K562 (cell line): ENCODE results near the gene PIGX. TPM values are rescaled to one million over a fixed set of nuclear protein-coding genes. Genes with fewer than 3 reads are reported as not detected.

Source experiments
- CUX1 ChIP-seq: fragments of 200-800 bp; sonication (Bioruptor generic); IDR thresholded peaks from 2 replicates; pipeline ENCODE4 v1.6.1; 2016; ENCODE audit warnings: missing genetic modification characterization, missing compliant biosample characterization
- E2F3 ChIP-seq: fragments of 250-450 bp; sonication (Bioruptor Pico); IDR thresholded peaks from 2 replicates; pipeline ENCODE4 v1.4.0; 2020; ENCODE audit warnings: mild to moderate bottlenecking
- ELF2 ChIP-seq: fragments of 250-450 bp; sonication (Bioruptor Pico); IDR thresholded peaks from 2 replicates; pipeline ENCODE4 v1.5.0; 2021; ENCODE audit warnings: mild to moderate bottlenecking
- FOXA1 ChIP-seq: fragments of 450-650 bp; IDR thresholded peaks from 2 replicates; pipeline ENCODE4 v1.6.1; 2016; ENCODE audit warnings: mild to moderate bottlenecking, borderline replicate concordance
- HCFC1 ChIP-seq: IDR thresholded peaks from 2 replicates; pipeline ENCODE4 v1.6.1; 2012; ENCODE audit warnings: low read depth, low read length, improper control_type of control experiment
- ID3 ChIP-seq, 2 experiments: fragments of 250-450 bp in 1 of 2; fragments of 450-650 bp in 1 of 2; sonication (Bioruptor Pico) in 1 of 2; IDR thresholded peaks; 2 replicates each; pipeline versions ENCODE4 v1.6.1 to v1.8.0; 2016 to 2021; ENCODE audit warnings: mild to moderate bottlenecking in 2 of 2, moderate library complexity in 2 of 2, missing compliant biosample characterization in 1 of 2, missing genetic modification characterization in 1 of 2
- MXD1 ChIP-seq: fragments of 250-450 bp; sonication (Bioruptor Pico); IDR thresholded peaks from 2 replicates; pipeline ENCODE4 v1.8.0; 2021; ENCODE audit warnings: borderline replicate concordance, mild to moderate bottlenecking, moderate library complexity; ENCODE audit not compliant: poor library complexity, severe bottlenecking
- MYBL2 ChIP-seq, 2 experiments: fragments of 450-650 bp in 1 of 2; sonication (generic) in 1 of 2; formaldehyde crosslinking in 1 of 2; IDR thresholded peaks; 2 replicates each; pipeline versions ENCODE4 v1.6.1 to v1.8.1; 2017 to 2022; ENCODE audit warnings: borderline replicate concordance in 1 of 2, inconsistent platforms in 1 of 2, low read depth in 1 of 2, mild to moderate bottlenecking in 1 of 2, missing genetic modification reagents in 1 of 2, moderate library complexity in 1 of 2
- POLR2A ChIP-seq: fragments of 450-650 bp; conservative IDR thresholded peaks from 2 replicates; pipeline ENCODE4 v1.6.1; 2016
- PTBP1 ChIP-seq: fragments of 200-400 bp; formaldehyde crosslinking; IDR thresholded peaks from 2 replicates; pipeline ENCODE4 v1.6.1; 2017; ENCODE audit warnings: low read depth, low read length
- RBM22 ChIP-seq: fragments of 200-400 bp; formaldehyde crosslinking; IDR thresholded peaks from 2 replicates; pipeline ENCODE4 v1.6.1; 2018; ENCODE audit warnings: low read length, low read depth; ENCODE audit not compliant: poor library complexity, severe bottlenecking
- RCOR1 ChIP-seq, 2 experiments: IDR thresholded peaks; 2 replicates each; pipeline ENCODE4 v1.6.1; 2012; ENCODE audit warnings: low read depth in 2 of 2, low read length in 2 of 2, borderline replicate concordance in 1 of 2, improper control_type of control experiment in 1 of 2
- TAF1 ChIP-seq: IDR thresholded peaks from 2 replicates; pipeline ENCODE4 v1.6.1; 2011; ENCODE audit warnings: mild to moderate bottlenecking, low read length, moderate library complexity; ENCODE audit not compliant: insufficient read depth, control insufficient read depth, severe bottlenecking; ENCODE audit errors: extremely low read depth
- ZBTB43 ChIP-seq: sonication (generic); formaldehyde crosslinking; IDR thresholded peaks from 2 replicates; pipeline ENCODE4 v1.8.0; 2023; ENCODE audit warnings: mild to moderate bottlenecking, missing genetic modification reagents
- ZNF124 ChIP-seq: sonication (generic); formaldehyde crosslinking; IDR thresholded peaks from 2 replicates; pipeline ENCODE4 v1.8.1; 2022; ENCODE audit warnings: missing genetic modification reagents
- ZNF174 ChIP-seq: fragments of 250-450 bp; sonication (Bioruptor Pico); IDR thresholded peaks from 2 replicates; pipeline ENCODE4 v1.4.0; 2020; ENCODE audit warnings: mild to moderate bottlenecking
- ZNF449 ChIP-seq: fragments of 250-450 bp; sonication (Bioruptor Pico); IDR thresholded peaks from 2 replicates; pipeline ENCODE4 v1.8.0; 2022; ENCODE audit warnings: moderate library complexity, mild to moderate bottlenecking, inconsistent platforms
- polyA plus RNA-seq, 8 experiments: library from polyadenylated mRNA; depleted of rRNA in 4 of 8; stranded (reverse) in 5 of 8; unstranded in 3 of 8; fragments of >200 nt; fragmentation: Nextera tagmentation in 2 of 8; fragmentation: Illumina TruSeq in 1 of 8; extraction: Ambion mirVana in 2 of 8; extraction: Trizol in 1 of 8; gene quantifications; 2 replicates each; pipeline versions ENCODE4 v1.2.1 to v1.2.3, GENCODE V29; 2011 to 2014; ENCODE audit warnings: inconsistent platforms in 1 of 8, missing spikeins in 1 of 8
- total RNA-seq, 7 experiments: library from RNA; depleted of rRNA in 6 of 7; stranded (reverse); fragments of >200 nt in 6 of 7; fragmentation: Illumina TruSeq in 2 of 7; extraction: Trizol in 2 of 7; gene quantifications; 2 replicates each; pipeline versions ENCODE4 v1.2.1 to v1.2.3, GENCODE V29; 2011 to 2021; ENCODE audit warnings: low replicate concordance in 1 of 7

The PIGX gene
- total and polyA plus RNA-seq, 9 of the 15 experiments (the other 6 are each of a cell fraction or from before 2014, with no cell fraction given) = 3.7 to 36.3 (median 26.9) TPM

- TF ChIP-seq FOXA1 (no peak), HCFC1 (peak; percentile 94), ZNF124 (CRISPR knock-in tag) (no peak), TAF1 (peak; percentile 90), ZBTB43 (CRISPR knock-in tag) (0 out of 2 replicates have a peak, but pooled peaks have one; percentile 39), RCOR1 (IDR thresholded peaks at IDR 0.05; ENCODE audit: borderline replicate concordance in 1 of 2, low read depth in 2 of 2, low read length in 2 of 2) (no peak), ID3 (CRISPR knock-in tag; IDR thresholded peaks at IDR 0.05) (no peak), ID3 (tag; IDR thresholded peaks at IDR 0.05) (no peak; the same call in 1 of the 2 replicates), ZNF174 (no peak), ZNF449 (CRISPR knock-in tag) (no peak), PTBP1 (no peak), MYBL2 (IDR thresholded peaks at IDR 0.05; ENCODE audit: low read depth) (no peak), MYBL2 (CRISPR knock-in tag; IDR thresholded peaks at IDR 0.05; ENCODE audit: borderline replicate concordance) (no peak), MXD1 (CRISPR knock-in tag) (no peak), CUX1 (no peak), POLR2A (peak; percentile 78), RBM22 (peak; percentile 83), E2F3 (CRISPR knock-in tag) (0 out of 2 replicates have a peak, but pooled peaks have one; percentile 43), ELF2 (CRISPR knock-in tag) (no peak)
These were observed 27.7 kb downstream of the PIGX start, which contains the start of gene PAK2 (continued) for GRCh38 chr3:196739671-196740480.
